Measurements from ENCODE around the gene SRXN1. TPM values are rescaled to one million over a fixed set of nuclear protein-coding genes. Genes with fewer than 3 reads are reported as not detected.

Gene SRXN1
- total RNA-seq, 1 donor, result 8.1 TPM

GRCh38 chr20:609371-609964 lies 43.5 kb downstream of the SRXN1 start:
- DNase-seq (ENCODE audit: low read depth in 2 of 3, low spot score in 2 of 3), result no peak

- DNase-seq (ENCODE audit: low read depth in 2 of 3, low spot score in 2 of 3), result no peak
These were observed 44.0 kb downstream of the SRXN1 start for GRCh38 chr20:608970-609369.

DNA sequence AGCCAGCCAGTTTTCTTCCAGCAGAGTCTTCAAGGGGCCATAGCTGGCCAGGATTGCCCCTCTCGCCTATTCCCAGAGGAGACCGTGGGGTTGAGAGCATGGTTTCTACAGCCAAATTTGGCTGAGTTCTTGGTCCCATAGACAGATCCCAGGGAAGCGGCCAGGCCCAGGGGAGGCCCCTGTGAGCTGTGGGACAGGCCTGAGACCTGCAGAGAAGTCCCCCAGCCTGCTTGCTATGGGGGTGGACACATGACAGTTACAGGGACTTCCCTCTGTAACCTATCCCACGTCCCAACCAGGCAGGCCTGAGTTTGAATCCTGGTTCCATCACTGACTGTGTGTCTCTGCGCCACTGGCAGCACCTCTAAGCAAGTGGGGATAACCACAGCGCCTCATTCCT lies 45.5 kb downstream of the SRXN1 start:
- DNase-seq (ENCODE audit: low read depth in 2 of 3, low spot score in 2 of 3), result no peak

- DNase-seq (ENCODE audit: low read depth in 2 of 3, low spot score in 2 of 3), result no peak
These were observed 47.8 kb downstream of the SRXN1 start for GRCh38 chr20:605237-605636.

GRCh38 chr20:603116-603640 lies 49.8 kb downstream of the SRXN1 start:
- DNase-seq (ENCODE audit: low read depth in 2 of 3, low spot score in 2 of 3), result no peak

DNA sequence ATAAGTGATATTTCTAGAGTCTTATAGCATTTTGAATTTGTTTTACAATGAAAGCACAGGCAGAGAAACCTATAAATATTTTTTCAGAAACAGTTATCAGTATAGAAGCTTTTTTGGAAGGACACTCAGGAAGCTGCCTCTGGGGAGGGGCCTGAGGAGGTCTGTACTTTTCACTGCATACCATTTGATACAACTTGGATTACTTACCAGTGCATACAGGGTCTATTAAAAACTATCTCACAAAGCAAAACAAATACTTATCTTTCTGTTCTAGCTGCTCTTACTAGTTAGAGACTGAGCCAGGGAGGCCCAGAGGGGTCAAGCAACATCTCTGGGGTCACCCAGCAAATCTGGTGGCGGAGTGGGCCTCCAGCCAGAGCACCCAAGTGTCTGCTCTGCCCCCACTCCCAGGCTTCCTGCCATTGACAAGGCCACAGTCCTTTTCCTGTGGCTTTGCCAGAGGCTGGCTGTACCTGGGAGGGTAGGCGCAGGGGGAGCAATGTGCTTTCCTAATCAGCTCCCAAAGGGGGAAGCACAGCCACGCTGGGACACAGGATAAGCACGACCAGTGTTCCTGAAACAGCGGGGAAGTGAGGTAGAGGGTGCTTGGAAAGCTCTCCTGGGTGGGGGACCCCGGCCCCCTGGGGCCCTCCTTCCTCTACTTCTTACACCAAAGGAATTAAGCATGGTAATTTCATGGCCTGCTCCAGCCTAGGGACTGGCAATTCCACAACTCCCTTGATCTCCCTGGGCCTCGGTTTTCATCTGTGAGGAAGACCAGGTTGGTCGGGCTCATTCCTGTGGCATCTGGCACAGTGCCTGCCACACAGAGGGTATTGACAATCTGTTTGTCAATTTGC lies 50.7 kb downstream of the SRXN1 start:
- DNase-seq (ENCODE audit: low read depth in 2 of 3, low spot score in 2 of 3), result no peak

DNA sequence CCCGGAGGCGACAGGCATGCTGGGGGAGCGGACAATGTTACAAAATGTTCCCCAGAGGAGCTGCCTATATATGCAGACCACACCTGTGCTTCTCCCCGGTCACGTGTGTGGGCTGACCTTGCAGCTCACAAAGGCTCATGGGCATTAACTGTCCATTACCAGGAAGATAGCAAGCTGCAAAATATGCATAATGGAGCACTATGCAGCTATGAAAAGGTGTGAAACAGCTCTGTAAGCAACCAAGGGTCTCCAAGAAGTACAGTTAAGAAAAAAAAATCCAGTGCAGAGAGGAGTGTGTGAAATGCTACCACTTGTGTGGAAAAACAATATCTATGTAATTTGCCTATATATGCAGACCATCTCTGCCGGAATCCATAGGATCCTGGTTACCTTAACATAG lies 52.3 kb downstream of the SRXN1 start:
- DNase-seq (ENCODE audit: low read depth in 2 of 3, low spot score in 2 of 3), result no peak

GRCh38 chr20:600141-600540 lies 52.9 kb downstream of the SRXN1 start:
- no peak for DNase-seq (ENCODE audit: low read depth in 2 of 3, low spot score in 2 of 3)

- DNase-seq (ENCODE audit: low read depth in 2 of 3, low spot score in 2 of 3), result no peak
These were observed 54.7 kb downstream of the SRXN1 start for GRCh38 chr20:598133-598850.

DNA sequence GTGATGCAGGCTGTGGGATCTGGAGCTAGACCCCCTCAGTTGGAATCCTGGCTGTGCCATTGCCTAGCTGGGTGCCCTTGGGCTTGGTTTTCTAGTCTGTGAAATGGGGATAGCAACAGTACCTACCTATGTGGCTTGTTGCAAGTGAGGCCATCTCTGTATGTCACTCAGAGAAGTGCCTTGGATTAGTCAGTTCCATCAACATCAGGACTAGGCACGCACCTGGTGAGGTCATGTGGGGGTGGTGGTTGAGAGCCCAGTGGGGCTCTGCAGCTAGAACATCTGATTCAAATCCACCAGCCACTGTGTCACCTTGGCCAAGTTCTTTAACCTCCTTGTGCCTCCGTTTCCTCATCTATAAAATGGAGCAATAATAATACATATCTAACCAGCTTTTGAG lies 55.4 kb downstream of the SRXN1 start:
- no peak for DNase-seq (ENCODE audit: low read depth in 2 of 3, low spot score in 2 of 3)

Other genes with a start within 250 kb of the SRXN1 start
- gene RBCK1, start 244.9 kb downstream of the SRXN1 start, total RNA-seq, result 91.8 TPM
- gene TBC1D20, start 190.7 kb downstream of the SRXN1 start, total RNA-seq, result 32.9 TPM
- gene CSNK2A1, start 109.4 kb downstream of the SRXN1 start, total RNA-seq, result 84.8 TPM
- 0.81 TPM for gene TCF15, start 42.9 kb downstream of the SRXN1 start, total RNA-seq
- not detected for gene SCRT2, start 22.6 kb upstream of the SRXN1 start, total RNA-seq
- gene SLC52A3, start 115.3 kb upstream of the SRXN1 start, total RNA-seq, result 2.2 TPM
- 13.2 TPM for gene FAM110A, start 180.5 kb upstream of the SRXN1 start, total RNA-seq

Measured in hematopoietic multipotent progenitor cell (in vitro differentiated cells).